H1 (cell line): ENCODE measurements around the gene MRPL43.

Experiments used
- ASH2L ChIP-seq: fragments of 200-600, 300-600 bp; sonication (generic); IDR thresholded peaks from one replicate; pipeline ENCODE4 v1.7.1; 2017; ENCODE audit warnings: low read length
- CTCF ChIP-seq, 3 experiments: IDR thresholded peaks; 1 replicate in 2 of 3; 2 replicates in 1 of 3; pipeline versions ENCODE4 v1.5.1 to v1.6.1; 2011; ENCODE audit warnings: low read length in 3 of 3, mild to moderate bottlenecking in 3 of 3, inconsistent platforms in 2 of 3, low read depth in 1 of 3, moderate library complexity in 1 of 3; ENCODE audit not compliant: insufficient read depth in 1 of 3; ENCODE audit errors: control extremely low read depth in 1 of 3
- EGR1 ChIP-seq: IDR thresholded peaks from 2 replicates; pipeline ENCODE4 v1.6.1; 2011; ENCODE audit warnings: low read depth, low read length, borderline replicate concordance
- FOSL1 ChIP-seq: IDR thresholded peaks from 2 replicates; pipeline ENCODE4 v1.6.1; 2011; ENCODE audit warnings: mild to moderate bottlenecking, low read depth, low read length, moderate library complexity; ENCODE audit not compliant: insufficient read depth
- GABPA ChIP-seq: IDR thresholded peaks from 2 replicates; pipeline ENCODE4 v1.6.1; 2011; ENCODE audit warnings: mild to moderate bottlenecking, low read length, moderate library complexity, borderline replicate concordance; ENCODE audit not compliant: insufficient read depth
- HDAC2 ChIP-seq, 2 experiments: fragments of 300-600 bp in 1 of 2; sonication (generic) in 1 of 2; IDR thresholded peaks; 2 replicates each; pipeline ENCODE4 v1.6.1; 2011 to 2012; ENCODE audit warnings: low read depth in 2 of 2, low read length in 2 of 2, mild to moderate bottlenecking in 2 of 2, moderate library complexity in 2 of 2, borderline replicate concordance in 1 of 2, inconsistent platforms in 1 of 2
- JUND ChIP-seq: IDR thresholded peaks from 2 replicates; pipeline ENCODE4 v1.6.1; 2011; ENCODE audit warnings: mild to moderate bottlenecking, improper control_type of control experiment, low read length
- MAFK ChIP-seq: IDR thresholded peaks from 2 replicates; pipeline ENCODE4 v1.6.1; 2012; ENCODE audit warnings: low read depth, mild to moderate bottlenecking, improper control_type of control experiment, low read length
- PHF8 ChIP-seq: fragments of 200-600 bp; sonication (generic); conservative IDR thresholded peaks from 2 replicates; pipeline ENCODE4 v1.7.1; 2012; ENCODE audit warnings: low read depth, mild to moderate bottlenecking, inconsistent platforms, low read length, moderate library complexity
- POLR2A ChIP-seq, 2 experiments: IDR thresholded peaks; 1 replicate in 1 of 2; 2 replicates in 1 of 2; pipeline ENCODE4 v1.6.1; 2011; ENCODE audit warnings: low read depth in 2 of 2, low read length in 2 of 2, mild to moderate bottlenecking in 2 of 2; ENCODE audit errors: control extremely low read depth in 1 of 2
- RBBP5 ChIP-seq: IDR thresholded peaks from 2 replicates; pipeline ENCODE4 v1.7.1; 2012; ENCODE audit warnings: low read depth, mild to moderate bottlenecking, inconsistent platforms, low read length, moderate library complexity, borderline replicate concordance
- RXRA ChIP-seq: IDR thresholded peaks from 2 replicates; pipeline ENCODE4 v1.6.1; 2011; ENCODE audit warnings: low read depth, mild to moderate bottlenecking, low read length, moderate library complexity; ENCODE audit not compliant: insufficient read depth
- SRF ChIP-seq: IDR thresholded peaks from 2 replicates; pipeline ENCODE4 v1.6.1; 2011; ENCODE audit warnings: mild to moderate bottlenecking, low read depth, low read length, moderate library complexity

DNA sequence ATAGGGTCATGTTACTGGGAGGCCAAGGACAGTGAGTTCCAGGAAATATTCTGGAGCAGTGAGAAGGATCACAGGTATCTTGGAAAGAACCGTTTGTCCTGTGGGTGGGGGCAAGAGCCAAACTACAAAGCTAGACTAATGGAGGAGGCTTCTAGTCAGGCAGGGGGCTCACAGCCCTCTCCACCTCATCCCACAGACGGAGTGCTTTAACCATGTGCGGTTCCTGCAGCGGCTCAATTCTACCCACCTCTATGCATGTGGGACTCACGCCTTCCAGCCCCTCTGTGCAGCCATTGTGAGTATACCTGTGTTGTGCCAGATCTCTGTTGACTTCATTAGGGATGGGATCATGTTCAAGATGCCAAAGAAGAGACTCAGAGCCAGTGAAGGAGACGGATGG lies 9.9 kb downstream of the MRPL43 start:
- TF ChIP-seq POLR2A (IDR thresholded peaks at IDR 0.05; ENCODE audit: control extremely low read depth in 1 of 2, low read depth in 2 of 2, low read length in 2 of 2) (no peak), EGR1 (no peak), GABPA (no peak), JUND (no peak), CTCF (IDR thresholded peaks at IDR 0.05; ENCODE audit: control extremely low read depth in 1 of 3, insufficient read depth in 1 of 3, low read depth in 1 of 3, low read length in 3 of 3) (no peak), ASH2L (no peak), SRF (no peak), FOSL1 (no peak), MAFK (no peak), HDAC2 (IDR thresholded peaks at IDR 0.05; ENCODE audit: borderline replicate concordance in 1 of 2, low read depth in 2 of 2, low read length in 2 of 2) (no peak), PHF8 (no peak), RXRA (no peak), RBBP5 (no peak)
